Endothelial cell of umbilical vein (primary cell): ENCODE measurements around the gene RASAL1.

Experiments
- EZH2 ChIP-seq: IDR thresholded peaks from 2 replicates; pipeline ENCODE4 v1.6.1; 2012; ENCODE audit warnings: borderline replicate concordance, low read depth, mild to moderate bottlenecking, moderate library complexity, low read length, inconsistent platforms; ENCODE audit not compliant: severe bottlenecking
- JUN ChIP-seq: IDR thresholded peaks from 2 replicates; pipeline ENCODE4 v1.6.1; 2011; ENCODE audit warnings: borderline replicate concordance, low read depth; ENCODE audit not compliant: insufficient read length, insufficient read depth

GRCh38 chr12:113181975-113182374, 46.4 kb upstream of the RASAL1 start:
- TF ChIP-seq JUN (no peak), EZH2 (no peak)
